GM12878 (cell line): Measurements from ENCODE around the gene PRR5L. TPM values are rescaled to one million over a fixed set of nuclear protein-coding genes. Genes with fewer than 3 reads are reported as not detected.

Source experiments
- ATAC-seq: fragments of 200-7000 bp; cut with Tn5 transposase; 3 replicates; pipeline ENCODE4 v1.9.1; 2020; ENCODE audit warnings: mild to moderate bottlenecking, moderate library complexity
- BruUV-seq: library from RNA; stranded (reverse); fragments of 400-500 nt; replicated peaks from 2 replicates; lab custom pipeline; 2021; lab: Mats Ljungman, UMichigan
- CTCF ChIA-PET: fragments of 300-600 bp; sonication (Branson Sonifier 250); formaldehyde crosslinking; extraction: SDS; loops from one replicate; lab custom pipeline; 2021; ENCODE audit warnings: inconsistent platforms; lab: Yijun Ruan, JAX
- POLR2A ChIA-PET: fragments of 350-600 bp; formaldehyde crosslinking; extraction: SDS; loops from one replicate; lab custom pipeline; 2021; ENCODE audit warnings: inconsistent platforms; lab: Charles Lee
- RAD21 ChIA-PET: fragments of 300-600 bp; sonication (Branson Sonifier 250); formaldehyde crosslinking; loops from one replicate; lab custom pipeline; 2023; ENCODE audit warnings: antibody characterized with exemption; ENCODE audit not compliant: unreplicated experiment; lab: Charles Lee
- SMC1A ChIA-PET: fragments of 300-600 bp; sonication (Branson Sonifier 250); formaldehyde crosslinking; loops from one replicate; lab custom pipeline; 2023; ENCODE audit not compliant: unreplicated experiment, uncharacterized antibody; lab: Charles Lee
- DNase-seq: peaks from one replicate; pipeline ENCODE4 v3.0.0-alpha.2; 2011; ENCODE audit warnings: low read depth, low spot score
- FAIRE-seq: peaks from 3 replicates; lab custom pipeline; 2011; peaks lifted over from hg19 to GRCh38; lab: Jason Lieb, UNC
- H2AFZ ChIP-seq: 2 replicates; pipeline ENCODE4 v1.6.0; 2011; ENCODE audit warnings: low read depth, low read length, control low read depth; ENCODE audit not compliant: control insufficient read depth
- H3K27ac ChIP-seq: 2 replicates; pipeline ENCODE4 v1.5.1; 2011; ENCODE audit warnings: control low read depth; ENCODE audit not compliant: control insufficient read depth, insufficient read depth
- H3K27me3 ChIP-seq, 2 experiments: replicated peaks in 1 of 2; 2 replicates each; pipeline versions ENCODE4 v1.6.0 to v1.6.1; 2011; ENCODE audit warnings: low read length in 1 of 2; ENCODE audit not compliant: control insufficient read depth in 2 of 2, insufficient read depth in 2 of 2
- H3K36me3 ChIP-seq, 2 experiments: 2 replicates each; pipeline ENCODE4 v1.5.1; 2011; ENCODE audit warnings: low read length in 1 of 2; ENCODE audit not compliant: control insufficient read depth in 2 of 2, insufficient read depth in 2 of 2
- H3K4me1 ChIP-seq: 2 replicates; pipeline ENCODE4 v1.6.1; 2011; ENCODE audit warnings: mild to moderate bottlenecking, low read length, moderate library complexity, mixed read lengths; ENCODE audit not compliant: control insufficient read depth, insufficient read depth
- H3K4me2 ChIP-seq: 2 replicates; pipeline ENCODE4 v1.6.0; 2011; ENCODE audit warnings: control low read depth; ENCODE audit not compliant: control insufficient read depth, insufficient read depth
- H3K4me3 ChIP-seq: fragments of 200-600 bp; sonication (generic); 2 replicates; pipeline ENCODE4 v1.5.1; 2016
- H3K79me2 ChIP-seq: 2 replicates; pipeline ENCODE4 v1.6.0; 2011; ENCODE audit warnings: low read length; ENCODE audit not compliant: control insufficient read depth, insufficient read depth
- H3K9ac ChIP-seq: 2 replicates; pipeline ENCODE4 v1.8.0; 2011; ENCODE audit warnings: low read length, control low read depth, mixed read lengths; ENCODE audit not compliant: control insufficient read depth, insufficient read depth
- H3K9me3 ChIP-seq: replicated peaks from 3 replicates; pipeline ENCODE4 v1.5.1; 2011; ENCODE audit warnings: mild to moderate bottlenecking, low read length; ENCODE audit not compliant: control insufficient read depth, insufficient read depth
- H4K20me1 ChIP-seq: 2 replicates; pipeline ENCODE4 v1.6.0; 2011; ENCODE audit not compliant: control insufficient read depth, insufficient read depth
- CREB1 ChIP-seq: IDR thresholded peaks from 2 replicates; pipeline ENCODE4 v1.6.1; 2012; ENCODE audit warnings: low read depth, mild to moderate bottlenecking, inconsistent platforms
- DPF2 ChIP-seq: fragments of 450-650 bp; IDR thresholded peaks from 2 replicates; pipeline ENCODE4 v1.6.1; 2017; ENCODE audit warnings: mild to moderate bottlenecking
- E4F1 ChIP-seq: fragments of 450-650 bp; IDR thresholded peaks from 2 replicates; pipeline ENCODE4 v1.6.1; 2018; ENCODE audit warnings: borderline replicate concordance, mild to moderate bottlenecking; ENCODE audit not compliant: partially characterized antibody
- EED ChIP-seq: sonication (generic); IDR thresholded peaks from 2 replicates; pipeline ENCODE4 v1.6.1; 2016; ENCODE audit warnings: antibody characterized with exemption, low read depth
- JUNB ChIP-seq: IDR thresholded peaks from 2 replicates; pipeline ENCODE4 v1.6.1; 2016; ENCODE audit warnings: antibody characterized with exemption, mild to moderate bottlenecking
- NFYB ChIP-seq: IDR thresholded peaks from 2 replicates; pipeline ENCODE4 v1.6.1; 2011; ENCODE audit warnings: low read depth, mild to moderate bottlenecking, low read length, improper control_type of control experiment, moderate library complexity; ENCODE audit not compliant: insufficient read depth
- NR2C1 ChIP-seq: fragments of 450-650 bp; IDR thresholded peaks from 2 replicates; pipeline ENCODE4 v1.6.1; 2017; ENCODE audit warnings: antibody characterized with exemption, mild to moderate bottlenecking, moderate library complexity
- NR2F1 ChIP-seq: fragments of 450-650 bp; conservative IDR thresholded peaks from 2 replicates; pipeline ENCODE4 v1.6.1; 2017; ENCODE audit warnings: mild to moderate bottlenecking
- PBX3 ChIP-seq: IDR thresholded peaks from 2 replicates; pipeline ENCODE4 v1.6.1; 2011; ENCODE audit warnings: mild to moderate bottlenecking, low read depth, low read length, moderate library complexity; ENCODE audit not compliant: insufficient replicate concordance
- POU2F2 ChIP-seq: IDR thresholded peaks from 3 replicates; pipeline ENCODE4 v1.6.1; 2011; ENCODE audit warnings: low read depth, mild to moderate bottlenecking, low read length, borderline replicate concordance
- ZNF24 ChIP-seq: fragments of 450-650 bp; IDR thresholded peaks from 2 replicates; pipeline ENCODE4 v1.6.1; 2017; ENCODE audit warnings: antibody characterized with exemption, mild to moderate bottlenecking
- ZNF274 ChIP-seq: IDR thresholded peaks from one replicate; pipeline ENCODE4 v1.8.0; 2011; ENCODE audit not compliant: insufficient read length, insufficient read depth
- WGBS: methylation state at CpG from one replicate; pipeline ENCODE4 v1.1.6; 2016; ENCODE audit warnings: low lambda C conversion rate; ENCODE audit not compliant: insufficient replicate concordance, insufficient coverage; ENCODE audit errors: missing lambda C conversion rate; 5-methylcytosine and 5-hydroxymethylcytosine counted together
- in situ Hi-C: fragments of 300-500 bp; cut with MboI; formaldehyde crosslinking; loops from 9 replicates; pipeline ENCODE4 v1.14.3; 2018; ENCODE audit warnings: mixed read lengths
- intact Hi-C: fragments of 100-400 bp; cut with micrococcal nuclease; formaldehyde crosslinking; loops from one replicate; pipeline ENCODE4 v1.14.2; 2022; ENCODE audit not compliant: unreplicated experiment
- polyA plus RNA-seq, 11 experiments: library from polyadenylated mRNA; depleted of rRNA in 4 of 11; unstranded in 6 of 11; stranded (reverse) in 5 of 11; fragments of >200 nt; fragmentation: Nextera tagmentation in 4 of 11; fragmentation: Illumina TruSeq in 1 of 11; extraction: Ambion mirVana in 4 of 11; extraction: Trizol in 1 of 11; gene quantifications; 1 replicate in 1 of 11; 2 replicates in 10 of 11; pipeline versions ENCODE4 v1.2.1 to v1.2.3, GENCODE V29; 2011 to 2016; ENCODE audit warnings: inconsistent platforms in 2 of 11, missing spikeins in 2 of 11, low read depth in 1 of 11
- total RNA-seq, 4 experiments: library from RNA; depleted of rRNA in 3 of 4; stranded (reverse); fragments of >200 nt in 3 of 4; fragmentation: Illumina TruSeq in 1 of 4; extraction: Trizol in 1 of 4; gene quantifications; 2 replicates each; pipeline versions ENCODE4 v1.2.1 to v1.2.3, GENCODE V29; 2013 to 2021
- TF ChIP-seq, protein P1 (sequence below): IDR thresholded peaks from 2 replicates; pipeline ENCODE4 v1.6.1; 2011; ENCODE audit warnings: low read depth, low read length, improper control_type of control experiment, borderline replicate concordance
- TF ChIP-seq, protein P2 (sequence below): IDR thresholded peaks from 2 replicates; pipeline ENCODE4 v1.6.1; 2011; ENCODE audit warnings: borderline replicate concordance, low read depth, mild to moderate bottlenecking, moderate library complexity, mixed read lengths, low read length; ENCODE audit not compliant: insufficient read depth; ENCODE audit errors: extremely low read length

The PRR5L gene
- total and polyA plus RNA-seq, 10 of the 15 experiments (the other 5 are each of a cell fraction or from before 2014, with no cell fraction given): 0.11 to 4.2 (median 0.67) TPM; not detected in 1

DNA sequence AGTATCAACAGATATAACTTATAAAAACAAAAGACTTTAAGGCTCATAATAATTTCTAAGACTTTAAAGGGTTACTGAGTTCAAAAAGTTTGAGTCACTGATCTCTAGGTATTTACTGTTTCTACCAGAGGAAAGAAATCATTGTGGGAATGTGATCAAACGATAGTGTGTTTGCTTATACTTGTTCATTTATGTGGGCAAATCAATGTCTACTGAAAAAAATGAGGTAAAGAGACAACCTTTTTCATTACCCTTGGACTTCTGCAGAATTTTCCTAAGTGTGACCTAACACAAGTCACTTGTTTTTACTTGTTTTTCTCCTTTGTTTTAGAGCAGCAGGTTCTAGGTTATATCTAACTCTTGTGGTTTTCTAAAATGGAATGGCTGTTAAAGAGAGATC is 65.4 kb downstream of the PRR5L start:
- ChIA-PET RAD21 (interaction anchor here (0.9 kb wide), 1 partner anchor 12 kb away, joined by 3 read pairs; no protein-coding TSS in a partner anchor), CTCF (no interaction called here), SMC1A (interaction anchor here (1.1 kb wide), 1 partner anchor 49 kb away, joined by 3 read pairs; no protein-coding TSS in a partner anchor), POLR2A (no interaction called here)
- Histone ChIP-seq H3K9ac (no peak overlapping the region), H3K4me2 (no peak overlapping the region), H4K20me1 (no peaks in the 10 kb centered on the region), H3K4me1 (peaks cover 30% of the 10 kb centered on the region), H3K27ac (no peak overlapping the region), H3K4me3 (no peak overlapping the region), H3K79me2 (no peaks in the 10 kb centered on the region), H3K9me3 (no peaks in the 10 kb centered on the region), H3K36me3 (no peaks in the 10 kb centered on the region), H3K27me3 (no peaks in the 10 kb centered on the region; a peak in 1 of 4 replicates), H2AFZ (no peak overlapping the region)
- intact Hi-C loops: no loop called here
- FAIRE-seq (no peak), DNase-seq (no peak), ATAC-seq (no peak)
- TF ChIP-seq NR2F1 (no peak), ZNF24 (no peak), EED (no peak), PBX3 (no peak), E4F1 (no peak), JUNB (no peak), DPF2 (no peak), NR2C1 (no peak), NFYB (no peak), POU2F2 (no peak), ZNF274 (no peak), CREB1 (no peak)
- TF ChIP-seq, protein P1, sequence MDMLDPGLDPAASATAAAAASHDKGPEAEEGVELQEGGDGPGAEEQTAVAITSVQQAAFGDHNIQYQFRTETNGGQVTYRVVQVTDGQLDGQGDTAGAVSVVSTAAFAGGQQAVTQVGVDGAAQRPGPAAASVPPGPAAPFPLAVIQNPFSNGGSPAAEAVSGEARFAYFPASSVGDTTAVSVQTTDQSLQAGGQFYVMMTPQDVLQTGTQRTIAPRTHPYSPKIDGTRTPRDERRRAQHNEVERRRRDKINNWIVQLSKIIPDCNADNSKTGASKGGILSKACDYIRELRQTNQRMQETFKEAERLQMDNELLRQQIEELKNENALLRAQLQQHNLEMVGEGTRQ: no peak
- TF ChIP-seq, protein P2, sequence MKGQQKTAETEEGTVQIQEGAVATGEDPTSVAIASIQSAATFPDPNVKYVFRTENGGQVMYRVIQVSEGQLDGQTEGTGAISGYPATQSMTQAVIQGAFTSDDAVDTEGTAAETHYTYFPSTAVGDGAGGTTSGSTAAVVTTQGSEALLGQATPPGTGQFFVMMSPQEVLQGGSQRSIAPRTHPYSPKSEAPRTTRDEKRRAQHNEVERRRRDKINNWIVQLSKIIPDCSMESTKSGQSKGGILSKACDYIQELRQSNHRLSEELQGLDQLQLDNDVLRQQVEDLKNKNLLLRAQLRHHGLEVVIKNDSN: no peak
- in situ Hi-C loops: no loop called here
- 78% methylated on average over 1 of the region's 1 CpG for WGBS
- BruUV-seq: no TSS peak
